HG03196 (cell line): Measurements from ENCODE around the gene EIF1AY.
"Not testable (repeated sequence)": the region's sequence is repeated elsewhere in the genome, so short reads cannot be mapped to it uniquely, and the experiment has no call there.

Experiments
- ATAC-seq: cut with Tn5 transposase; IDR thresholded peaks from one replicate; pipeline ENCODE4 v1.9.1; 2021; ENCODE audit not compliant: unreplicated experiment

EIF1AY gene

GRCh38 chrY:20575531-20576121 lies at the start of gene EIF1AY:
EIF1AY (plus strand) TSS chrY:20575776; CDS start chrY:20575872, 96 bp downstream.
- ATAC-seq: peak; percentile 97

- ATAC-seq: no peak
Observed at GRCh38 chrY:20528435-20528834, 47.1 kb upstream of the EIF1AY start.

- no peak for ATAC-seq
Observed at GRCh38 chrY:20538186-20538585, 37.4 kb upstream of the EIF1AY start.

GRCh38 chrY:20538933-20539332 lies 36.6 kb upstream of the EIF1AY start:
- ATAC-seq: peak; percentile 48

GRCh38 chrY:20544451-20544960 lies 31.1 kb upstream of the EIF1AY start:
- ATAC-seq: no peak

GRCh38 chrY:20546071-20546470 lies 29.5 kb upstream of the EIF1AY start:
- no peak for ATAC-seq

GRCh38 chrY:20549289-20549688 lies 26.3 kb upstream of the EIF1AY start:
- ATAC-seq: no peak

- ATAC-seq: no peak
Observed at GRCh38 chrY:20551840-20552239, 23.7 kb upstream of the EIF1AY start.

- not testable (repeated sequence) for ATAC-seq
Observed at GRCh38 chrY:20552764-20553323, 22.7 kb upstream of the EIF1AY start.

- ATAC-seq: no peak
Observed at GRCh38 chrY:20555820-20556219, 19.8 kb upstream of the EIF1AY start.

- no peak for ATAC-seq
Observed at GRCh38 chrY:20558677-20559076, 16.9 kb upstream of the EIF1AY start.

- no peak for ATAC-seq
Observed at GRCh38 chrY:20559873-20560512, 15.6 kb upstream of the EIF1AY start.

- ATAC-seq: no peak
Observed at GRCh38 chrY:20571306-20571705, 4.3 kb upstream of the EIF1AY start.

- ATAC-seq: no peak
Observed at GRCh38 chrY:20576506-20576905, 930 bp downstream of the EIF1AY start.

- no peak for ATAC-seq
Observed at GRCh38 chrY:20578206-20578605, 2.6 kb downstream of the EIF1AY start.

- ATAC-seq: no peak
Observed at GRCh38 chrY:20581687-20582086, 6.1 kb downstream of the EIF1AY start.

- no peak for ATAC-seq
Observed at GRCh38 chrY:20586161-20586560, 10.6 kb downstream of the EIF1AY start.
